OCI-LY3 (cell line): ENCODE results near the gene DYNLRB1.

Experiments
- H2AFZ ChIP-seq: fragments of 200-600, 300-600 bp; shearing (Covaris generic); 2 replicates; pipeline ENCODE4 v1.6.0; 2014; ENCODE audit warnings: antibody characterized with exemption, low read depth, low read length
- H3K27ac ChIP-seq: fragments of 200-600, 300-600 bp; sonication (generic); 2 replicates; pipeline ENCODE4 v1.5.1; 2014; ENCODE audit warnings: mild to moderate bottlenecking, low read length, moderate library complexity, mixed read lengths
- H3K27me3 ChIP-seq: fragments of 200-600, 300-600 bp; sonication (generic); 2 replicates; pipeline ENCODE4 v1.6.1; 2014; ENCODE audit warnings: low read depth, low read length, mixed read lengths
- H3K36me3 ChIP-seq: fragments of 200-600, 300-600 bp; sonication (generic); replicated peaks from 2 replicates; pipeline ENCODE3; 2014; ENCODE audit warnings: low read depth, low read length, mixed read lengths
- H3K4me1 ChIP-seq: fragments of 300-600, 200-600 bp; sonication (generic); 2 replicates; pipeline ENCODE4 v1.6.1; 2014; ENCODE audit warnings: low read length, mixed read lengths
- H3K4me2 ChIP-seq: fragments of 200-600, 300-600 bp; sonication (generic); 2 replicates; pipeline ENCODE4 v1.6.1; 2014; ENCODE audit warnings: low read length, mixed read lengths
- H3K4me3 ChIP-seq: fragments of 300-600, 200-600 bp; sonication (generic); 2 replicates; pipeline ENCODE4 v1.5.1; 2014; ENCODE audit warnings: antibody characterized with exemption, mild to moderate bottlenecking, low read length, moderate library complexity
- H3K79me2 ChIP-seq: fragments of 300-600, 200-600 bp; shearing (Covaris generic); 2 replicates; pipeline ENCODE4 v1.6.1; 2014; ENCODE audit warnings: mild to moderate bottlenecking, low read length, mixed read lengths
- H3K9ac ChIP-seq: fragments of 300-600, 200-600 bp; shearing (Covaris generic); 2 replicates; pipeline ENCODE4 v1.6.0; 2014; ENCODE audit warnings: mild to moderate bottlenecking, low read length, moderate library complexity
- H3K9me3 ChIP-seq: fragments of 200-600, 300-600 bp; shearing (Covaris generic); 2 replicates; pipeline ENCODE4 v1.6.1; 2014; ENCODE audit warnings: low read length, mixed read lengths; ENCODE audit not compliant: insufficient read depth
- H4K20me1 ChIP-seq: fragments of 200-600, 300-600 bp; sonication (generic); 2 replicates; pipeline ENCODE4 v1.6.1; 2016; ENCODE audit warnings: low read length, mixed read lengths; ENCODE audit not compliant: insufficient read depth
- CTCF ChIP-seq: fragments of 200-600, 300-600 bp; sonication (generic); IDR thresholded peaks from 2 replicates; pipeline ENCODE4 v1.5.1; 2014; ENCODE audit warnings: antibody characterized with exemption, low read length, low read depth
- EZH2phosphoT487 ChIP-seq: fragments of 200-600 bp; shearing (Covaris generic); IDR thresholded peaks from 2 replicates; pipeline ENCODE4 v1.6.1; 2018; ENCODE audit warnings: antibody characterized with exemption, mixed run types, low read depth

Gene DYNLRB1

GRCh38 chr20:34528921-34529297 is 12.7 kb downstream of the DYNLRB1 start:
- Histone ChIP-seq H3K9ac (no peak overlapping the region), H3K36me3 (peaks cover 58% of the 10 kb centered on the region), H3K79me2 (peaks cover 13% of the 10 kb centered on the region), H3K4me2 (no peak overlapping the region), H3K9me3 (no peaks in the 10 kb centered on the region), H4K20me1 (peaks cover 50% of the 10 kb centered on the region), H3K27ac (no peak overlapping the region), H3K4me3 (no peak overlapping the region), H2AFZ (no peak overlapping the region), H3K27me3 (no peaks in the 10 kb centered on the region), H3K4me1 (no peaks in the 10 kb centered on the region)
- TF ChIP-seq CTCF (no peak), EZH2phosphoT487 (no peak)

GRCh38 chr20:34529742-34530141 is 13.5 kb downstream of the DYNLRB1 start:
- Histone ChIP-seq H2AFZ (no peak overlapping the region), H3K36me3 (peaks cover 61% of the 10 kb centered on the region), H3K9ac (no peak overlapping the region), H4K20me1 (peaks cover 44% of the 10 kb centered on the region), H3K4me3 (no peak overlapping the region), H3K9me3 (no peaks in the 10 kb centered on the region), H3K27ac (no peak overlapping the region), H3K4me2 (no peak overlapping the region), H3K79me2 (peaks cover 7% of the 10 kb centered on the region; the same call in 1 of the 2 replicates), H3K27me3 (no peaks in the 10 kb centered on the region), H3K4me1 (no peaks in the 10 kb centered on the region)
- TF ChIP-seq CTCF: no peak
- no peak for TF ChIP-seq EZH2phosphoT487

- no peak overlapping the region for H3K4me2 ChIP-seq
- no peaks in the 10 kb centered on the region for H3K9me3 ChIP-seq
- H3K4me3 ChIP-seq: no peak overlapping the region
- no peaks in the 10 kb centered on the region for H3K4me1 ChIP-seq
- peaks cover 39% of the 10 kb centered on the region for H4K20me1 ChIP-seq
- TF ChIP-seq EZH2phosphoT487: no peak
- TF ChIP-seq CTCF: no peak
- H3K79me2 ChIP-seq: peaks cover 5% of the 10 kb centered on the region; the same call in 1 of the 2 replicates
- H2AFZ ChIP-seq: no peak overlapping the region
- no peak overlapping the region for H3K27ac ChIP-seq
- peaks cover 67% of the 10 kb centered on the region for H3K36me3 ChIP-seq
- H3K9ac ChIP-seq: no peak overlapping the region
- H3K27me3 ChIP-seq: no peaks in the 10 kb centered on the region
These were observed 14.1 kb downstream of the DYNLRB1 start for GRCh38 chr20:34530342-34530741.

GRCh38 chr20:34531608-34532265 is 15.5 kb downstream of the DYNLRB1 start:
- peaks cover 61% of the 10 kb centered on the region for H3K36me3 ChIP-seq

More at GRCh38 chr20:34531608-34532265, 15.5 kb downstream of the DYNLRB1 start:
- no peak overlapping the region for H3K4me2 ChIP-seq
- no peak overlapping the region for H2AFZ ChIP-seq
- H3K9me3 ChIP-seq: no peaks in the 10 kb centered on the region
- TF ChIP-seq CTCF (no peak), EZH2phosphoT487 (no peak)
- no peak overlapping the region for H3K27ac ChIP-seq
- H3K79me2 ChIP-seq: no peaks in the 10 kb centered on the region
- H3K4me3 ChIP-seq: no peak overlapping the region
- peaks cover 32% of the 10 kb centered on the region for H4K20me1 ChIP-seq
- no peaks in the 10 kb centered on the region for H3K27me3 ChIP-seq
- H3K9ac ChIP-seq: no peak overlapping the region
- no peaks in the 10 kb centered on the region for H3K4me1 ChIP-seq
